Keratinocyte (primary cell): ENCODE measurements around the gene NTNG1. TPM values are rescaled to one million over a fixed set of nuclear protein-coding genes. Genes with fewer than 3 reads are reported as not detected.

ENCODE experiments used
- DNase-seq: peaks from one replicate; pipeline ENCODE4 v3.0.0-alpha.2; 2011; ENCODE audit warnings: low read depth, missing footprints, low spot score
- FAIRE-seq: peaks from 2 replicates; lab custom pipeline; 2011; peaks lifted over from hg19 to GRCh38; lab: Jason Lieb, UNC
- H2AFZ ChIP-seq: 2 replicates; pipeline ENCODE4 v1.6.0; 2012; ENCODE audit warnings: low read length, control low read depth, inconsistent platforms; ENCODE audit not compliant: control insufficient read depth
- H3K27ac ChIP-seq: 2 replicates; pipeline ENCODE4 v1.5.1; 2011; ENCODE audit warnings: low read length; ENCODE audit not compliant: control insufficient read depth, insufficient read depth
- H3K27me3 ChIP-seq: 3 replicates; pipeline ENCODE4 v1.6.0; 2011; ENCODE audit warnings: low read length; ENCODE audit not compliant: control insufficient read depth, insufficient read depth; ENCODE audit errors: extremely low read depth
- H3K36me3 ChIP-seq, 2 experiments: 2 replicates in 1 of 2; 3 replicates in 1 of 2; pipeline ENCODE4 v1.5.1; 2011; ENCODE audit warnings: low read length in 2 of 2, mild to moderate bottlenecking in 1 of 2; ENCODE audit not compliant: control insufficient read depth in 2 of 2, insufficient read depth in 2 of 2; ENCODE audit errors: extremely low read depth in 1 of 2
- H3K4me1 ChIP-seq: 3 replicates; pipeline ENCODE4 v1.5.1; 2011; ENCODE audit warnings: low read length; ENCODE audit not compliant: control insufficient read depth, insufficient read depth; ENCODE audit errors: extremely low read depth
- H3K4me2 ChIP-seq: 3 replicates; pipeline ENCODE4 v1.6.0; 2011; ENCODE audit warnings: low read depth, low read length; ENCODE audit not compliant: control insufficient read depth, insufficient read depth; ENCODE audit errors: extremely low read depth
- H3K4me3 ChIP-seq, 3 experiments: fragments of 200-600 bp in 1 of 3; sonication (generic) in 1 of 3; 2 replicates in 2 of 3; 3 replicates in 1 of 3; pipeline ENCODE4 v1.5.1; 2011 to 2016; ENCODE audit warnings: low read length in 3 of 3, mild to moderate bottlenecking in 3 of 3, control low read depth in 2 of 3, inconsistent platforms in 1 of 3, low read depth in 1 of 3, mixed read lengths in 1 of 3, mixed run types in 1 of 3, moderate library complexity in 1 of 3; ENCODE audit not compliant: control insufficient read depth in 2 of 3, insufficient read depth in 2 of 3; ENCODE audit errors: extremely low read depth in 1 of 3
- H3K79me2 ChIP-seq: 2 replicates; pipeline ENCODE4 v1.6.0; 2012; ENCODE audit warnings: low read length; ENCODE audit not compliant: control insufficient read depth, insufficient read depth
- H3K9ac ChIP-seq: 3 replicates; pipeline ENCODE4 v1.6.0; 2011; ENCODE audit warnings: low read length; ENCODE audit not compliant: control insufficient read depth, insufficient read depth; ENCODE audit errors: extremely low read depth
- H3K9me1 ChIP-seq: 3 replicates; pipeline ENCODE4 v1.6.0; 2011; ENCODE audit warnings: low read length; ENCODE audit not compliant: control insufficient read depth, insufficient read depth; ENCODE audit errors: extremely low read depth
- H3K9me3 ChIP-seq: 2 replicates; pipeline ENCODE4 v1.5.1; 2012; ENCODE audit warnings: low read depth, low read length; ENCODE audit not compliant: control insufficient read depth
- H4K20me1 ChIP-seq: 3 replicates; pipeline ENCODE4 v1.6.0; 2011; ENCODE audit warnings: low read length; ENCODE audit not compliant: control insufficient read depth, insufficient read depth; ENCODE audit errors: extremely low read depth
- EZH2 ChIP-seq: IDR thresholded peaks from one replicate; pipeline ENCODE4 v1.6.1; 2012; ENCODE audit warnings: inconsistent platforms, mild to moderate bottlenecking, low read length, moderate library complexity
- dilution Hi-C: fragments of 300-500 bp; cut with MboI; formaldehyde crosslinking; loops from one replicate; pipeline ENCODE4 v1.7.0; 2020; ENCODE audit warnings: low sequenced_read_pairs; ENCODE audit not compliant: extremely low pct_ligation_motif_present
- polyA plus RNA-seq, 5 experiments: library from polyadenylated mRNA; depleted of rRNA in 3 of 5; stranded (reverse) in 3 of 5; stranded (forward) in 1 of 5; unstranded in 1 of 5; fragments of >200 nt; gene quantifications; 1 replicate in 1 of 5; 2 replicates in 3 of 5; 3 replicates in 1 of 5; pipeline versions ENCODE4 v1.2.1 to v1.2.3, GENCODE V29; 2011 to 2012; ENCODE audit warnings: missing spikeins in 2 of 5, low read depth in 1 of 5, low replicate concordance in 1 of 5
- TF ChIP-seq, protein P1 (sequence below), 3 experiments: IDR thresholded peaks in 1 of 3; conservative IDR thresholded peaks in 1 of 3; optimal IDR thresholded peaks in 1 of 3; 2 replicates in 2 of 3; 3 replicates in 1 of 3; pipeline versions ENCODE3 to v1.5.1; 2011; ENCODE audit warnings: low read length in 3 of 3, mild to moderate bottlenecking in 3 of 3, moderate library complexity in 2 of 3, control low read depth in 1 of 3, inconsistent platforms in 1 of 3; ENCODE audit not compliant: insufficient read depth in 2 of 3; ENCODE audit errors: extremely low read depth in 1 of 3

The NTNG1 gene
- polyA plus RNA-seq, 1 donor (not counting 4 experiments of a cell fraction or from before 2014, with no cell fraction given), result 8.1 TPM

- H3K36me3 ChIP-seq, result no peaks in the 10 kb centered on the region
- no peaks in the 10 kb centered on the region for H3K9me3 ChIP-seq
- no peaks in the 10 kb centered on the region for H4K20me1 ChIP-seq
- no peaks in the 10 kb centered on the region for H3K9me1 ChIP-seq
- no peak overlapping the region for H3K4me2 ChIP-seq
- FAIRE-seq, result no peak
- no peaks in the 10 kb centered on the region for H3K27me3 ChIP-seq
- H3K27ac ChIP-seq, result no peak overlapping the region
- dilution Hi-C loops, result no loop called here
- H2AFZ ChIP-seq, result peak overlapping the region; percentile 13
- no peak for TF ChIP-seq EZH2
- TF ChIP-seq, protein P1, sequence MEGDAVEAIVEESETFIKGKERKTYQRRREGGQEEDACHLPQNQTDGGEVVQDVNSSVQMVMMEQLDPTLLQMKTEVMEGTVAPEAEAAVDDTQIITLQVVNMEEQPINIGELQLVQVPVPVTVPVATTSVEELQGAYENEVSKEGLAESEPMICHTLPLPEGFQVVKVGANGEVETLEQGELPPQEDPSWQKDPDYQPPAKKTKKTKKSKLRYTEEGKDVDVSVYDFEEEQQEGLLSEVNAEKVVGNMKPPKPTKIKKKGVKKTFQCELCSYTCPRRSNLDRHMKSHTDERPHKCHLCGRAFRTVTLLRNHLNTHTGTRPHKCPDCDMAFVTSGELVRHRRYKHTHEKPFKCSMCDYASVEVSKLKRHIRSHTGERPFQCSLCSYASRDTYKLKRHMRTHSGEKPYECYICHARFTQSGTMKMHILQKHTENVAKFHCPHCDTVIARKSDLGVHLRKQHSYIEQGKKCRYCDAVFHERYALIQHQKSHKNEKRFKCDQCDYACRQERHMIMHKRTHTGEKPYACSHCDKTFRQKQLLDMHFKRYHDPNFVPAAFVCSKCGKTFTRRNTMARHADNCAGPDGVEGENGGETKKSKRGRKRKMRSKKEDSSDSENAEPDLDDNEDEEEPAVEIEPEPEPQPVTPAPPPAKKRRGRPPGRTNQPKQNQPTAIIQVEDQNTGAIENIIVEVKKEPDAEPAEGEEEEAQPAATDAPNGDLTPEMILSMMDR (optimal IDR thresholded peaks at IDR 0.05 in 1 of 3, IDR thresholded peaks at IDR 0.05 in 1 of 3, conservative IDR thresholded peaks at IDR 0.05 in 1 of 3; ENCODE audit: extremely low read depth in 1 of 3, insufficient read depth in 2 of 3, low read length in 3 of 3), result no peak
- no peaks in the 10 kb centered on the region for H3K79me2 ChIP-seq
- H3K4me1 ChIP-seq, result peaks cover 11% of the 10 kb centered on the region
- H3K4me3 ChIP-seq, result no peak overlapping the region
- no peak overlapping the region for H3K9ac ChIP-seq
- DNase-seq, result no peak
Measured at GRCh38 chr1:107525145-107525544, 384.3 kb downstream of the NTNG1 start.

DNA sequence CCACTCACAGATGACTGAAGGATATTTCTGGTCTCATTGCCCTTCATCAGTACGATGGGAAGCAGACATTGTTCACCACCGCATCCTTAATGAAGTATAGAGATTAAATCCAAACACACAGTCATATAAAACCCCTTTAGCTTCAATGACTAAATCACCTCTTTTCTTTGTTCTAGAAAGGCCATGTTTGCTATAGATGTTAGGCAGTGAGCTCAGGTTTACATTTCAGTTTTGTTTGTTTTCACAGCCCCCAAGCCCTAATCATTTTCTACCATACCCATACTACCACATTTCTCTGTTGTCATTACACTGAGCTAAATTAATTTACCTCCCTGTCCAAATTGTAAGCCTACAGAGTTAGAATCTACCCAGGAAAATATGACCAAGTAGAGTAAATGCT is 385.1 kb downstream of the NTNG1 start:
- Histone ChIP-seq H3K79me2 (no peaks in the 10 kb centered on the region), H3K9me3 (no peaks in the 10 kb centered on the region), H2AFZ (no peak overlapping the region), H3K4me2 (no peak overlapping the region), H3K4me1 (peaks cover 17% of the 10 kb centered on the region), H3K9me1 (no peaks in the 10 kb centered on the region), H4K20me1 (no peaks in the 10 kb centered on the region), H3K36me3 (no peaks in the 10 kb centered on the region), H3K27me3 (no peaks in the 10 kb centered on the region), H3K9ac (no peak overlapping the region), H3K4me3 (no peak overlapping the region), H3K27ac (no peak overlapping the region)
- FAIRE-seq (no peak), DNase-seq (no peak)
- TF ChIP-seq EZH2, result no peak
- TF ChIP-seq, protein P1 (optimal IDR thresholded peaks at IDR 0.05 in 1 of 3, IDR thresholded peaks at IDR 0.05 in 1 of 3, conservative IDR thresholded peaks at IDR 0.05 in 1 of 3; ENCODE audit: extremely low read depth in 1 of 3, insufficient read depth in 2 of 3, low read length in 3 of 3), result no peak
- dilution Hi-C loops, result no loop called here
